Suprapubic skin (tissue), 3 donors: Measurements from ENCODE around the gene RWDD4.

Experiments
- POLR2AphosphoS5 ChIP-seq, 3 donors: sonication (generic); formaldehyde crosslinking; IDR thresholded peaks; one replicate each; pipeline ENCODE4 v1.6.1; 2017; ENCODE audit warnings: antibody characterized with exemption in 3 of 3
- TF ChIP-seq, protein P1 (sequence below), 2 donors: fragments of 200-600 bp in 1 of 2; fragments of 450-650 bp in 1 of 2; sonication (generic) in 1 of 2; IDR thresholded peaks; one replicate each; pipeline ENCODE4 v1.5.1; 2016 to 2019; ENCODE audit warnings: antibody characterized with exemption in 2 of 2, mild to moderate bottlenecking in 1 of 2, moderate library complexity in 1 of 2

GRCh38 chr4:183621875-183622274, 37.1 kb downstream of the RWDD4 start:
- no peak for TF ChIP-seq POLR2AphosphoS5 (IDR thresholded peaks at IDR 0.05)
- TF ChIP-seq, protein P1, sequence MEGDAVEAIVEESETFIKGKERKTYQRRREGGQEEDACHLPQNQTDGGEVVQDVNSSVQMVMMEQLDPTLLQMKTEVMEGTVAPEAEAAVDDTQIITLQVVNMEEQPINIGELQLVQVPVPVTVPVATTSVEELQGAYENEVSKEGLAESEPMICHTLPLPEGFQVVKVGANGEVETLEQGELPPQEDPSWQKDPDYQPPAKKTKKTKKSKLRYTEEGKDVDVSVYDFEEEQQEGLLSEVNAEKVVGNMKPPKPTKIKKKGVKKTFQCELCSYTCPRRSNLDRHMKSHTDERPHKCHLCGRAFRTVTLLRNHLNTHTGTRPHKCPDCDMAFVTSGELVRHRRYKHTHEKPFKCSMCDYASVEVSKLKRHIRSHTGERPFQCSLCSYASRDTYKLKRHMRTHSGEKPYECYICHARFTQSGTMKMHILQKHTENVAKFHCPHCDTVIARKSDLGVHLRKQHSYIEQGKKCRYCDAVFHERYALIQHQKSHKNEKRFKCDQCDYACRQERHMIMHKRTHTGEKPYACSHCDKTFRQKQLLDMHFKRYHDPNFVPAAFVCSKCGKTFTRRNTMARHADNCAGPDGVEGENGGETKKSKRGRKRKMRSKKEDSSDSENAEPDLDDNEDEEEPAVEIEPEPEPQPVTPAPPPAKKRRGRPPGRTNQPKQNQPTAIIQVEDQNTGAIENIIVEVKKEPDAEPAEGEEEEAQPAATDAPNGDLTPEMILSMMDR (IDR thresholded peaks at IDR 0.05), result no peak
